Measurements from ENCODE around the gene GAL3ST1. TPM values are rescaled to one million over a fixed set of nuclear protein-coding genes. Genes with fewer than 3 reads are reported as not detected.

The GAL3ST1 gene
- total and polyA plus RNA-seq, 4 experiments from 2014 or later = 0.48 to 2.8 (median 1.4) TPM; not detected in 1

DNA sequence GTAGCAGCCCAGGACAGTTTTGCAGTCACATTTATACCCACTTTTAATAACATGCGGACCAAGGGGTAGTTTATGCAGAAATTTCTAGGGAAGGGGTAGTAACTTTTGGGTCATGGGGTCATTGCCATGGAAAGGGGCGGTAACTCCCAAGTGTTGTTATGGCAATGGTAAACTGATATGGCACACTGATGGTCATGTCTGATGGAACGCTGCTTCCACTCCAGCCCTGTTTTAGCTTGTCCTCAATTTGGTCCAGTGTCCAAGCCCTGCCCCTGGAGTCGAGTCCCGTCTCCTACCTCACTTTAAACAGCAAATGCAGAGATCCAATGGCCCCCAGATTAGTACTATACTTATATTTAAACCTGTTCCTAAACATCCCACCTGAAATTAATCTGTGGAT is 57.7 kb downstream of the GAL3ST1 start:
- peaks cover 4 to 5% of the 10 kb centered on the region in 2 donors for H3K27me3 Mint-ChIP-seq
- no peaks in the 10 kb centered on the region for H3K4me1 Mint-ChIP-seq
- Histone ChIP-seq H3K4me3 (ENCODE audit: low read length in 2 of 2) (no peak overlapping the region), H3K27me3 (ENCODE audit: insufficient read depth, low read length) (no peaks in the 10 kb centered on the region), H3K9me3 (ENCODE audit: control insufficient read depth in 1 of 2, low read length in 2 of 2) (no peaks in the 10 kb centered on the region), H3K36me3 (ENCODE audit: insufficient read depth, low read length) (no peaks in the 10 kb centered on the region), H3K4me1 (ENCODE audit: insufficient read depth, low read length) (no peaks in the 10 kb centered on the region), H3K27ac (ENCODE audit: low read depth, low read length) (no peak overlapping the region)
- H3K36me3 Mint-ChIP-seq = no peaks in the 10 kb centered on the region
- no peak overlapping the region for H3K4me3 Mint-ChIP-seq
- ChIA-PET POLR2A (ENCODE audit: partially characterized antibody) (no interaction called here), CTCF (ENCODE audit: partially characterized antibody) (no interaction called here)
- no peak for DNase-seq
- H3K9me3 Mint-ChIP-seq = no peaks in the 10 kb centered on the region
- intact Hi-C loops (cut with micrococcal nuclease) = no loop called here
- H3K27ac Mint-ChIP-seq = no peak overlapping the region

DNA sequence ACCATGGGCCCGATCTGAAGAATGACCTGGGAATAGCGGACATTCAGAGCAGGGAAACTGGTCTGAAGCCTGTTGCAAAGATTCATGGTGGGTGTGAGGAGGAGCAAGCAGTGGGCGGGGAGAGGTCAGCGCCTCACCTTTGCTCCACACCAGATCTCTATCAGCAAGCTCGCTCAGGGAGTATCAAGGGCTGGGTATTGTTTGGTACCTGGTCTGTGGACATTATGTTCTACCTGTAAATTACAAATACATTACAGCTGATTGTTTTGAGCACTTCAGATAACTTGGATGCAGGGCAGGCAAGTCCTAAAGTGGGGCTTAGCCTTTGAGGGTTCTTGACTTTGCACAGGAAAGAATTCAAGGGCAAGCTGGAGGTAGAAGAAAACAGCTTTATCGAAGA is 58.2 kb downstream of the GAL3ST1 start:
- no peaks in the 10 kb centered on the region for H3K9me3 ChIP-seq (ENCODE audit: control insufficient read depth in 1 of 2, low read length in 2 of 2)
- peaks cover 4 to 5% of the 10 kb centered on the region in 2 donors for H3K27me3 Mint-ChIP-seq
- intact Hi-C loops (cut with micrococcal nuclease) = no loop called here
- H3K36me3 Mint-ChIP-seq = no peaks in the 10 kb centered on the region
- no peak overlapping the region for H3K4me3 Mint-ChIP-seq
- H3K27ac ChIP-seq (ENCODE audit: low read depth, low read length) = no peak overlapping the region
- no peaks in the 10 kb centered on the region for H3K9me3 Mint-ChIP-seq
- H3K27me3 ChIP-seq (ENCODE audit: insufficient read depth, low read length) = no peaks in the 10 kb centered on the region
- no peak for DNase-seq
- H3K4me1 ChIP-seq (ENCODE audit: insufficient read depth, low read length) = no peaks in the 10 kb centered on the region
- H3K27ac Mint-ChIP-seq = no peak overlapping the region
- H3K4me3 ChIP-seq (ENCODE audit: low read length in 2 of 2) = no peak overlapping the region
- ChIA-PET CTCF (ENCODE audit: partially characterized antibody) (no interaction called here), POLR2A (ENCODE audit: partially characterized antibody) (no interaction called here)
- no peaks in the 10 kb centered on the region for H3K36me3 ChIP-seq (ENCODE audit: insufficient read depth, low read length)
- H3K4me1 Mint-ChIP-seq = no peaks in the 10 kb centered on the region

DNA sequence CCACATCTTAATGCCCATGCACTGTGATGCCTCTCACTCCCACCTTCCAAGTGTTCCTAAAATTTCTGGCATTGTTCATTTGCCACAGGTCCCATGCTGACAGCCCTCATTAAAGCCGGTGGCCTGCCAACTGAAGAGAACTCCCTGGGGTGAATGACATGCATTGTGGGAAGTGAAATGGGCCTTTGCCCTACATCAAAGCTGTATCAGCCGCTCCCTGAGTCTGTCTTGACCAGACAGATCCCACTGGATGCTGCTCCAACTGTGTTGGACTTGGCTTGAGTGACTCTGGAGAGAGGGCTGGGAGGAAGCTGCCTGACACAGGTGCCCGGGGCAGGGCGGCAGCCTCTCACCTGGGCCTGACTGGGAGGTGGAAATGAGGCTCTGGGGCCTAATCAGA is 60.2 kb downstream of the GAL3ST1 start:
- Histone ChIP-seq H3K4me1 (ENCODE audit: insufficient read depth, low read length) (no peaks in the 10 kb centered on the region), H3K27ac (ENCODE audit: low read depth, low read length) (no peak overlapping the region), H3K36me3 (ENCODE audit: insufficient read depth, low read length) (no peaks in the 10 kb centered on the region), H3K9me3 (ENCODE audit: control insufficient read depth in 1 of 2, low read length in 2 of 2) (no peaks in the 10 kb centered on the region), H3K27me3 (ENCODE audit: insufficient read depth, low read length) (no peaks in the 10 kb centered on the region), H3K4me3 (ENCODE audit: low read length in 2 of 2) (no peak overlapping the region)
- no peaks in the 10 kb centered on the region for H3K36me3 Mint-ChIP-seq
- H3K27me3 Mint-ChIP-seq = peaks cover 2% of the 10 kb centered on the region in 2 donors
- DNase-seq = no peak
- H3K9me3 Mint-ChIP-seq = no peaks in the 10 kb centered on the region
- H3K4me3 Mint-ChIP-seq = no peak overlapping the region
- H3K27ac Mint-ChIP-seq = no peak overlapping the region
- intact Hi-C loops (cut with micrococcal nuclease) = no loop called here
- H3K4me1 Mint-ChIP-seq = no peaks in the 10 kb centered on the region
- CTCF ChIA-PET (ENCODE audit: partially characterized antibody) = no interaction called here
- POLR2A ChIA-PET (ENCODE audit: partially characterized antibody) = no interaction called here

GRCh38 chr22:30513462-30513861 is 61.0 kb downstream of the GAL3ST1 start:
- Histone ChIP-seq H3K36me3 (ENCODE audit: insufficient read depth, low read length) (no peaks in the 10 kb centered on the region), H3K9me3 (ENCODE audit: control insufficient read depth in 1 of 2, low read length in 2 of 2) (no peaks in the 10 kb centered on the region), H3K4me1 (ENCODE audit: insufficient read depth, low read length) (no peaks in the 10 kb centered on the region), H3K4me3 (ENCODE audit: low read length in 2 of 2) (no peak overlapping the region), H3K27ac (ENCODE audit: low read depth, low read length) (no peak overlapping the region), H3K27me3 (ENCODE audit: insufficient read depth, low read length) (no peaks in the 10 kb centered on the region)
- no peaks in the 10 kb centered on the region for H3K9me3 Mint-ChIP-seq
- H3K27me3 Mint-ChIP-seq = peaks cover 2% of the 10 kb centered on the region in 2 donors
- DNase-seq = no peak
- no peak overlapping the region for H3K4me3 Mint-ChIP-seq
- no peaks in the 10 kb centered on the region for H3K4me1 Mint-ChIP-seq
- H3K27ac Mint-ChIP-seq = no peak overlapping the region
- POLR2A ChIA-PET (ENCODE audit: partially characterized antibody) = no interaction called here
- intact Hi-C loops (cut with micrococcal nuclease) = no loop called here
- no peaks in the 10 kb centered on the region for H3K36me3 Mint-ChIP-seq
- CTCF ChIA-PET (ENCODE audit: partially characterized antibody) = no interaction called here

DNA sequence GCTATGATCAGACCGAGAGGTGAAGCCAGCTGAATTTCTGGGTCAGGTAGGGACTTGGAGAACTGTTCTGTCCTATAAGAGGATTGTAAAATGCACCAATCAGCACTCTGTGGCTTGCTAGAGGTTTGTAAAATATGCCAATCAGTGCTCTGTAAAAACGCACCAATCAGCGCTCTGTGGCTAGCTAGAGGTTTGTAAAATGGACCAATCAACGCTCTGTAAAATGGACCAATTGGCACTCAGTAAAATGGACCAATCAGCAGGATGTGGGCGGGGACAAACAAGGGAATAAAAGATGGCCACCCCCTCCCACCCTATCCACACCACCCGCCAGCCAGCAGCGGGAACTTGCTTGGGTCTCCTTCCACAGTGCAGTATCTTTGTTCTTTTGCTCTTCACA is 62.6 kb downstream of the GAL3ST1 start:
- H3K27me3 Mint-ChIP-seq = peaks cover 0 to 2% of the 10 kb centered on the region in 2 donors
- intact Hi-C loops (cut with micrococcal nuclease) = no loop called here

GRCh38 chr22:30511109-30511508 is 63.4 kb downstream of the GAL3ST1 start:
- H3K27me3 ChIP-seq (ENCODE audit: insufficient read depth, low read length) = no peaks in the 10 kb centered on the region
- H3K36me3 Mint-ChIP-seq = no peaks in the 10 kb centered on the region
- H3K27ac ChIP-seq (ENCODE audit: low read depth, low read length) = no peak overlapping the region
- no peaks in the 10 kb centered on the region for H3K4me1 Mint-ChIP-seq
- DNase-seq = no peak
- POLR2A ChIA-PET (ENCODE audit: partially characterized antibody) = no interaction called here
- H3K4me3 Mint-ChIP-seq = no peak overlapping the region
- no peak overlapping the region for H3K27ac Mint-ChIP-seq
- peaks cover 4 to 7% of the 10 kb centered on the region in 2 donors for H3K27me3 Mint-ChIP-seq
- H3K9me3 ChIP-seq (ENCODE audit: control insufficient read depth in 1 of 2, low read length in 2 of 2) = no peaks in the 10 kb centered on the region
- no peaks in the 10 kb centered on the region for H3K9me3 Mint-ChIP-seq
- CTCF ChIA-PET (ENCODE audit: partially characterized antibody) = interaction anchor here (0.7 kb wide), 2 partner anchors 27 to 389 kb away, joined by 4 read pairs; no protein-coding TSS in a partner anchor
- H3K4me3 ChIP-seq (ENCODE audit: low read length in 2 of 2) = no peak overlapping the region
- H3K4me1 ChIP-seq (ENCODE audit: insufficient read depth, low read length) = no peaks in the 10 kb centered on the region
- intact Hi-C loops (cut with micrococcal nuclease) = no loop called here
- no peaks in the 10 kb centered on the region for H3K36me3 ChIP-seq (ENCODE audit: insufficient read depth, low read length)

More for the DNA sequence above, 62.6 kb downstream of the GAL3ST1 start:
- ChIA-PET CTCF (ENCODE audit: partially characterized antibody) (no interaction called here), POLR2A (ENCODE audit: partially characterized antibody) (no interaction called here)
- Histone ChIP-seq H3K4me3 (ENCODE audit: low read length in 2 of 2) (no peak overlapping the region), H3K36me3 (ENCODE audit: insufficient read depth, low read length) (no peaks in the 10 kb centered on the region), H3K4me1 (ENCODE audit: insufficient read depth, low read length) (no peaks in the 10 kb centered on the region), H3K9me3 (ENCODE audit: control insufficient read depth in 1 of 2, low read length in 2 of 2) (no peaks in the 10 kb centered on the region), H3K27ac (ENCODE audit: low read depth, low read length) (no peak overlapping the region), H3K27me3 (ENCODE audit: insufficient read depth, low read length) (no peaks in the 10 kb centered on the region)
- Mint-ChIP-seq H3K9me3 (no peaks in the 10 kb centered on the region), H3K27ac (no peak overlapping the region), H3K4me3 (no peak overlapping the region), H3K4me1 (no peaks in the 10 kb centered on the region), H3K36me3 (no peaks in the 10 kb centered on the region)
- no peak for DNase-seq

DNA sequence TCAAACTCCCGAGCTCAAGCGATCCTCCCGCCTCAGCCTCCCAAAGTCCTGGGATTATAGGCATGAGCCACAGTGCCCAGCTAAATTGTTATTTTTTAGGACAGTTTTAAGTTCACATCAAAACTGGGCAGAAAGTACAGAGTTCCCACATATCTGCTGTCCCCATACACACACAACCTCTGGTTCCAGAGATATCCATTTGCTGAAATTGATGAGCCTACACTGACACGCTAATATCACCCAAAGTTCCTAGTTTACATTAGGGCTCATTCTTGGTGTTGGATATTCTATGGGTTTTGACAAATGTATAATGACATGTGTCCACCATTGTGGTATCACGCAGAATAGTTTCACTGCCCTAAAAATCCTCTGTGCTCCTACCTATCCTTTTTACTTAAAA is 66.2 kb downstream of the GAL3ST1 start:
- no peaks in the 10 kb centered on the region for H3K36me3 ChIP-seq (ENCODE audit: insufficient read depth, low read length)
- Mint-ChIP-seq H3K4me1 (peaks cover 0 to 1% (median 0%) of the 10 kb centered on the region in 4 donors), H3K9me3 (no peaks in the 10 kb centered on the region), H3K4me3 (no peak overlapping the region), H3K27me3 (peaks cover 17 to 18% of the 10 kb centered on the region in 2 donors), H3K27ac (no peak overlapping the region), H3K36me3 (no peaks in the 10 kb centered on the region)
- intact Hi-C loops (cut with micrococcal nuclease) = no loop called here
- no peak overlapping the region for H3K27ac ChIP-seq (ENCODE audit: low read depth, low read length)
- H3K9me3 ChIP-seq (ENCODE audit: control insufficient read depth in 1 of 2, low read length in 2 of 2) = no peaks in the 10 kb centered on the region
- DNase-seq = no peak
- no peaks in the 10 kb centered on the region for H3K4me1 ChIP-seq (ENCODE audit: insufficient read depth, low read length)
- ChIA-PET POLR2A (ENCODE audit: partially characterized antibody) (no interaction called here), CTCF (ENCODE audit: partially characterized antibody) (no interaction called here)
- H3K27me3 ChIP-seq (ENCODE audit: insufficient read depth, low read length) = peaks cover 5% of the 10 kb centered on the region
- no peak overlapping the region for H3K4me3 ChIP-seq (ENCODE audit: low read length in 2 of 2)

GRCh38 chr22:30507670-30508069 is 66.8 kb downstream of the GAL3ST1 start:
- no peaks in the 10 kb centered on the region for H3K4me1 ChIP-seq (ENCODE audit: insufficient read depth, low read length)
- Mint-ChIP-seq H3K4me1 (peaks cover 0 to 1% (median 0%) of the 10 kb centered on the region in 4 donors), H3K27me3 (peaks cover 21% of the 10 kb centered on the region in 2 donors), H3K36me3 (no peaks in the 10 kb centered on the region), H3K9me3 (no peaks in the 10 kb centered on the region), H3K27ac (no peak overlapping the region), H3K4me3 (no peak overlapping the region)
- H3K27ac ChIP-seq (ENCODE audit: low read depth, low read length) = no peak overlapping the region
- POLR2A ChIA-PET (ENCODE audit: partially characterized antibody) = no interaction called here
- H3K27me3 ChIP-seq (ENCODE audit: insufficient read depth, low read length) = peaks cover 5% of the 10 kb centered on the region
- H3K9me3 ChIP-seq (ENCODE audit: control insufficient read depth in 1 of 2, low read length in 2 of 2) = no peaks in the 10 kb centered on the region
- intact Hi-C loops (cut with micrococcal nuclease) = no loop called here
- no peaks in the 10 kb centered on the region for H3K36me3 ChIP-seq (ENCODE audit: insufficient read depth, low read length)
- CTCF ChIA-PET (ENCODE audit: partially characterized antibody) = no interaction called here
- no peak for DNase-seq
- H3K4me3 ChIP-seq (ENCODE audit: low read length in 2 of 2) = no peak overlapping the region
